GM06990 (cell line): ENCODE measurements around the gene KDM3B.

ENCODE experiments used
- DNase-seq: peaks from one replicate; pipeline ENCODE4 v3.0.0-alpha.2; 2011; ENCODE audit not compliant: insufficient read length; ENCODE audit errors: extremely low read depth
- H3K27me3 ChIP-seq: replicated peaks from 2 replicates; pipeline ENCODE4 v1.6.0; 2011; ENCODE audit warnings: low read length; ENCODE audit not compliant: control insufficient read depth, insufficient read depth
- H3K36me3 ChIP-seq: 2 replicates; pipeline ENCODE4 v1.5.1; 2011; ENCODE audit warnings: low read length; ENCODE audit not compliant: control insufficient read depth, insufficient read depth
- H3K4me3 ChIP-seq: replicated peaks from 2 replicates; pipeline ENCODE4 v1.5.1; 2011; ENCODE audit warnings: low read depth, mild to moderate bottlenecking, control low read depth, low read length
- CTCF ChIP-seq: IDR thresholded peaks from 2 replicates; pipeline ENCODE4 v1.5.1; 2011; ENCODE audit warnings: low read length, control low read depth, mild to moderate bottlenecking, inconsistent platforms; ENCODE audit not compliant: insufficient read depth, poor library complexity, severe bottlenecking

The KDM3B gene

GRCh38 chr5:138444774-138445546 is 92.5 kb downstream of the KDM3B start:
- TF ChIP-seq CTCF, result no peak
- Histone ChIP-seq H3K27me3 (no peaks in the 10 kb centered on the region), H3K4me3 (no peak overlapping the region), H3K36me3 (no peaks in the 10 kb centered on the region)
- DNase-seq, result no peak

DNA sequence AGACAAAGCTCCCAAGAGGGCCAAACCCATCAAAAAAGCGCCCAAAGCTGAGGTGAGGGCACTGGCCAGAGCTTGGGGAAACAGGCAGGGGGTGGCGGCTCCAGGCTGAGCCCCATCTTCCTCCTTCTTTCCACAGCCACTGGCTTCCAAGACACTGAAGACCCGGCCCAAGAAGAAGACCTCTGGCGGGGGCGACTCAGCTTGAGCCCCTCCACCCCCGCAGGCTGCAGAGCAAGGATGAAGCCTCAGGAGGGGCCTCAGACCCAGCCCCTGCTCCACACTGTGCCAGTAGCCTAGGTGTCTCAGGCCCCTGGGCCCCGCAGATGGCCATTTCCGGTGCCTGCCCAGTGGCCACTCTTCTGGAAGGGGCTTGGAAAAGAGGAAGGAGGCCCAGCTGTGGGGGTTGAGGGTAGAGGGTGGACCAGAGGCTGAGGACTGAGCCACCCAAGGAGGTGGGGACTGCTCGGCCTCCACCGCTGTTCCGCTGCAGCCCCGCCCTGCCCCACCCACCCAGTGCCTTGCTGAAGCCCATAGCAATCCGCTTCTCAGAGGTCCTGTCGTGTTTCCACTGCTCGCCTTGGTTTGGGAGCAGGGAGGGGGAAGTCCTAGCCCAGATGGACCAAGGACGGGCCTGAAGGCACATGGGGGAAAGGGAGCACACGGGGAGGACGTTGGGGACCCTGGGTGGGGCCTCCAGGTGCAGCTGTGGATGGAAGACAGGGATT is 93.2 kb downstream of the KDM3B start:
- no peak for DNase-seq
- TF ChIP-seq CTCF, result no peak
- Histone ChIP-seq H3K27me3 (no peaks in the 10 kb centered on the region), H3K4me3 (no peak overlapping the region), H3K36me3 (no peaks in the 10 kb centered on the region)

- no peak for DNase-seq
- H3K36me3 ChIP-seq, result no peaks in the 10 kb centered on the region
Observed at GRCh38 chr5:138448070-138448469, 95.6 kb downstream of the KDM3B start.

GRCh38 chr5:138448481-138449398 is 96.3 kb downstream of the KDM3B start:
- no peak for DNase-seq
- no peak for TF ChIP-seq CTCF
- Histone ChIP-seq H3K4me3 (no peak overlapping the region), H3K36me3 (no peaks in the 10 kb centered on the region), H3K27me3 (no peaks in the 10 kb centered on the region)

More at GRCh38 chr5:138448070-138448469, 95.6 kb downstream of the KDM3B start:
- Histone ChIP-seq H3K4me3 (no peak overlapping the region), H3K27me3 (no peaks in the 10 kb centered on the region)
- no peak for TF ChIP-seq CTCF

DNA sequence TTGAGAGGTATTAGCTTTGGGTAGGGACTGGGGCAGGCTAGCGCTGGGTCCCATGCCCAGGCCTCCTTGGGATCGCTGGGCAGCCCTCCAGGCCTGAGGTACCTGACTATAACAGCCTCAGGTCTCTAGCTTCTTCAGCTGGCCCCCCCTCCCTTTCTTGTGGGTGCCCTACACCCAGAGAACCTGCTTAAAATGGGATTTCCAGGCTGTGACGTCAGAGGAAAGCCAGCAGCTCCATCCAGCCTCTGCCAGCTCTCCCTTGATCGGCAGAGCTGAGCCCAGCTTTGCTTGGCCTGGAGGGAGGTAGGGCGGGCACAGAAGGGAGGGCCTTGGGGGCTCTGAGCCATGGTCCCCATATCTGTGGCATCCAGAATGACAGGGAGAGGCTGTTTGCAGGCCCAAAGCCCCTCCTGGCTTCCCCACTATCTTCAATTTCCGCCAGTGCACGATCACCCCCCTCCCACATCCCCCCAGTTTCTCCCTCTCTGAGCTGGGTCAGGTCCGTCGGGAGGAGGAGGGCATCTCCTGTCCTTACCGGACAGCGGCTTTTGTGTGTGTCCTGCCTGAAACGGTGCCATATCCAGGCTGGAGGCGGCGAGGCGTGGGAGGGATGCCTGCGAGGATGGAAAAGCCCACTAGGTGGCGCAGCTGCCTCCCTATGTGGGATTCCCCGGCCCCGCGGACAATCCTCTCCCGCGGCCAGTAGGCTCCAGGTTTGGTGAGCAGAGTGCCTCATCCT is 97.2 kb downstream of the KDM3B start:
- peak; percentile 96 for TF ChIP-seq CTCF
- peak; percentile 74 for DNase-seq
- no peaks in the 10 kb centered on the region for H3K27me3 ChIP-seq
- no peaks in the 10 kb centered on the region for H3K36me3 ChIP-seq
- no peak overlapping the region; the same call in 1 of the 2 replicates for H3K4me3 ChIP-seq
